OCI-LY1 (cell line): Measurements from ENCODE around the gene HNRNPL.
A peak's percentile ranks its signal among the peaks of the same experiment; 100 is the strongest.

Experiments
- H2AFZ ChIP-seq: fragments of 200-600 bp; sonication (generic), shearing (Covaris generic); 2 replicates; pipeline ENCODE4 v1.6.0; 2014; ENCODE audit warnings: antibody characterized with exemption, mild to moderate bottlenecking, low read length
- H3F3A ChIP-seq: fragments of 200-600 bp; sonication (generic), shearing (Covaris generic); 2 replicates; pipeline ENCODE4 v1.6.0; 2014; ENCODE audit warnings: mild to moderate bottlenecking, antibody characterized with exemption, low read length, moderate library complexity; ENCODE audit not compliant: insufficient read depth
- H3K27ac ChIP-seq: fragments of 200-600 bp; sonication (generic); 2 replicates; pipeline ENCODE4 v1.5.1; 2014; ENCODE audit warnings: low read length, mixed run types, mild to moderate bottlenecking, low read depth; ENCODE audit not compliant: poor library complexity, severe bottlenecking
- H3K27me3 ChIP-seq: fragments of 200-600 bp; sonication (generic); 2 replicates; pipeline ENCODE4 v1.6.0; 2014; ENCODE audit warnings: antibody characterized with exemption, mild to moderate bottlenecking, low read length, moderate library complexity; ENCODE audit not compliant: insufficient read depth
- H3K36me3 ChIP-seq: fragments of 200-600 bp; sonication (generic); 2 replicates; pipeline ENCODE4 v1.6.1; 2014; ENCODE audit warnings: mild to moderate bottlenecking, antibody characterized with exemption, low read length, moderate library complexity, mixed read lengths; ENCODE audit not compliant: insufficient read depth
- H3K4me1 ChIP-seq: fragments of 200-600 bp; sonication (generic); 2 replicates; pipeline ENCODE4 v1.5.1; 2014; ENCODE audit warnings: mild to moderate bottlenecking, low read length, moderate library complexity; ENCODE audit not compliant: insufficient read depth, severe bottlenecking
- H3K4me2 ChIP-seq: fragments of 200-600 bp; sonication (generic), shearing (Covaris generic); 2 replicates; pipeline ENCODE4 v1.6.1; 2014; ENCODE audit warnings: low read length
- H3K4me3 ChIP-seq: fragments of 200-600 bp; sonication (generic); 2 replicates; pipeline ENCODE4 v1.5.1; 2014; ENCODE audit warnings: low read length, low read depth, mild to moderate bottlenecking, mixed read lengths; ENCODE audit not compliant: poor library complexity, severe bottlenecking
- H3K79me2 ChIP-seq: fragments of 200-600 bp; shearing (Covaris generic); 2 replicates; pipeline ENCODE4 v1.6.1; 2016; ENCODE audit warnings: mixed run types, low read length, mixed read lengths; ENCODE audit not compliant: insufficient read depth
- H3K9ac ChIP-seq: fragments of 200-600 bp; sonication (generic), shearing (Covaris generic); 2 replicates; pipeline ENCODE4 v1.6.1; 2014; ENCODE audit warnings: mild to moderate bottlenecking, low read length, mixed read lengths
- H3K9me2 ChIP-seq: fragments of 200-600 bp; sonication (generic), shearing (Covaris generic); 2 replicates; pipeline ENCODE4 v1.6.1; 2014; ENCODE audit warnings: low read depth, mild to moderate bottlenecking, low read length, mixed read lengths
- H3K9me3 ChIP-seq: fragments of 200-600 bp; shearing (Covaris generic); 2 replicates; pipeline ENCODE4 v1.6.1; 2014; ENCODE audit warnings: low read length, mixed read lengths
- H4K20me1 ChIP-seq: fragments of 200-600 bp; sonication (generic), shearing (Covaris generic); 2 replicates; pipeline ENCODE4 v1.6.0; 2016; ENCODE audit warnings: mild to moderate bottlenecking, low read length; ENCODE audit not compliant: insufficient read depth
- EZH2 ChIP-seq: fragments of 200-600 bp; sonication (generic), shearing (Covaris generic); IDR thresholded peaks from 2 replicates; pipeline ENCODE4 v1.8.0; 2017; ENCODE audit warnings: borderline replicate concordance, mixed run types, mild to moderate bottlenecking, antibody characterized with exemption, low read length, moderate library complexity, mixed read lengths
- TF ChIP-seq, protein P1 (sequence below): fragments of 200-600 bp; sonication (generic), shearing (Covaris generic); IDR thresholded peaks from 2 replicates; pipeline ENCODE4 v1.5.1; 2017; ENCODE audit warnings: mild to moderate bottlenecking, antibody characterized with exemption, low read length, moderate library complexity, mixed read lengths

Gene HNRNPL

DNA sequence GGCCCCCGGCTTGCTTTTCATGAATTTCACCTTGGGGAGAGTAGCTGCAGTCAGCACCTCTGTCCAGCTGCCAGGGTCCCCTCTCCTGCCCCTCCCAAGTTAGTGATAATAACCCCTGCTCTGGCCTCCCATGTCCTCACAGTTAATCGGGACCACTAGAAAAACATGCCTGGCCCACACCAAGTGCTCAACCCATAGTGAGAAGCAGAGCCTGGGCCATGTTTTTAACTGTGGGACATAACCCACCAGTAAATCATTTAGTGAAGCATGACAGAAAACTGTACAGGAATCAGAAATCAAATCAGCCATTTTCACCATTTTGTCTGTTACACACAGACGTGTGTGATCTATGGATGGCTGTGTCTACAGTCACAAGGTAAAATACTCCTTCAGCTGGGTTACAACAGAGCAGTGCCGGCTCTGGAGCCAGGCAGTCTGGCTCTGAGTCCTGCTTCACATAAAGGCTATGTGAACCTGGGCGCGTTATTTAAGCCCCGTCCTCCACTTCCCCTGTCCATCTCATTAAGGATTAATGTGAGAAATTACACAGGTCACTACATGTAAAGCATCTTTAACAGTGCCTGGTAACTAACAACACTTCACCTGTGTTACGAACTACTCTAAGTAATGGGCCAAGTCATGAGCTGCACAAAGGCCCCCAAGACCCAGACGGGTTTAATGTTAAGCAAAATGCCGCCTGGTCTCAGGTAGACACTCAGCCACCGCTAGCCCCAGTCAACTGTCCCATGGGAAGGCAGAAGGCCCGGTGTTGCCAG lies 10.6 kb downstream of the HNRNPL start:
- H3K4me2 ChIP-seq, result no peak overlapping the region

DNA sequence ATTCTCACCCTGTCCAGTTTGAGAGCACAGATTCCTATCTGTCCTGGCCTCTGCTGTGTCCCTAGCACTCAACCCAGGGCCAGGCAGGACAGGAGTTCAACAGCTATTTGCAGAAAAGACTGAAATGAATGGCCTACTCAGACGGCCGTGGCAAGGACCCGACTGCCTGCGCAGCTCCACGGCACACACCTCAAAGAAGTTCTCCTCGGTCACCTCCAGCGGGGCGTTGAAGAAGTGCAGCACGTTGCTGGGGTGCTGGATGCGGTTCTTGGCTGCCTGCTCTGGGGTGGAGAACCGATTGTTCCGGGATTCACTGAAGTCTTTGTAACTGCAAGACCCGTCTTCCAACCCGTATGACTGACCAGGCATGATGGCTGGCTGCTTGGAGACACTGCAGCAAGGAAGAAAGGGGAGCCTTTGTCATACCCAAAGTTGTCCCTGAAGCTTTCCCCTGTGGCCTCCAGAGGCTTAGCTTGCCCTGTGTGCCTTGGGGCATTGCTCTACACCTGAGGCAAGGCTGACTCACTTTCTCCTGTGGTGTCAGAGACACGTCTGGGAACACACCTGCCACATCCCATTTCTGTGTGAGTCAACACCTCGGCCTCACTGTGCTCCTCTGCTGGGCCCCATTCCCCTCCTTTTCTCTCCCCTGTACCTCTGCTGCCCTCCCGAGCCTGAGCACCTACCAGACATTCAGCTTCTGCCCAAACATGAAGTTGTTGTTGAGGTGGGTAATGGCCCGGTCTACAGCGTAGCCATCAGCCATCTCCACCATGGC lies 11.4 kb downstream of the HNRNPL start:
- no peak overlapping the region for H2AFZ ChIP-seq
- TF ChIP-seq, protein P1, sequence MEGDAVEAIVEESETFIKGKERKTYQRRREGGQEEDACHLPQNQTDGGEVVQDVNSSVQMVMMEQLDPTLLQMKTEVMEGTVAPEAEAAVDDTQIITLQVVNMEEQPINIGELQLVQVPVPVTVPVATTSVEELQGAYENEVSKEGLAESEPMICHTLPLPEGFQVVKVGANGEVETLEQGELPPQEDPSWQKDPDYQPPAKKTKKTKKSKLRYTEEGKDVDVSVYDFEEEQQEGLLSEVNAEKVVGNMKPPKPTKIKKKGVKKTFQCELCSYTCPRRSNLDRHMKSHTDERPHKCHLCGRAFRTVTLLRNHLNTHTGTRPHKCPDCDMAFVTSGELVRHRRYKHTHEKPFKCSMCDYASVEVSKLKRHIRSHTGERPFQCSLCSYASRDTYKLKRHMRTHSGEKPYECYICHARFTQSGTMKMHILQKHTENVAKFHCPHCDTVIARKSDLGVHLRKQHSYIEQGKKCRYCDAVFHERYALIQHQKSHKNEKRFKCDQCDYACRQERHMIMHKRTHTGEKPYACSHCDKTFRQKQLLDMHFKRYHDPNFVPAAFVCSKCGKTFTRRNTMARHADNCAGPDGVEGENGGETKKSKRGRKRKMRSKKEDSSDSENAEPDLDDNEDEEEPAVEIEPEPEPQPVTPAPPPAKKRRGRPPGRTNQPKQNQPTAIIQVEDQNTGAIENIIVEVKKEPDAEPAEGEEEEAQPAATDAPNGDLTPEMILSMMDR, result no peak
- TF ChIP-seq EZH2, result no peak
- H3K36me3 ChIP-seq, result peaks cover 83% of the 10 kb centered on the region
- no peak overlapping the region for H3K9ac ChIP-seq
- H3K4me2 ChIP-seq, result no peak overlapping the region
- H3K79me2 ChIP-seq, result no peaks in the 10 kb centered on the region
- no peaks in the 10 kb centered on the region for H3K9me3 ChIP-seq
- peaks cover 17% of the 10 kb centered on the region for H3F3A ChIP-seq
- peaks cover 7% of the 10 kb centered on the region for H3K4me1 ChIP-seq
- H3K27ac ChIP-seq, result peak overlapping the region; percentile 8
- peaks cover 3% of the 10 kb centered on the region; the same call in 1 of the 2 replicates for H4K20me1 ChIP-seq
- no peak overlapping the region for H3K4me3 ChIP-seq
- no peaks in the 10 kb centered on the region for H3K27me3 ChIP-seq
- H3K9me2 ChIP-seq, result no peaks in the 10 kb centered on the region

More for the DNA sequence above, 10.6 kb downstream of the HNRNPL start:
- H3K36me3 ChIP-seq, result peaks cover 90% of the 10 kb centered on the region
- H3F3A ChIP-seq, result peaks cover 17% of the 10 kb centered on the region
- no peaks in the 10 kb centered on the region for H3K79me2 ChIP-seq
- H3K4me3 ChIP-seq, result no peak overlapping the region
- no peak overlapping the region for H2AFZ ChIP-seq
- no peak overlapping the region for H3K27ac ChIP-seq
- peaks cover 7% of the 10 kb centered on the region for H3K4me1 ChIP-seq
- TF ChIP-seq, protein P1, result no peak
- no peak for TF ChIP-seq EZH2
- no peaks in the 10 kb centered on the region for H3K27me3 ChIP-seq
- H4K20me1 ChIP-seq, result peaks cover 3% of the 10 kb centered on the region; the same call in 1 of the 2 replicates
- no peak overlapping the region for H3K9ac ChIP-seq
- H3K9me3 ChIP-seq, result no peaks in the 10 kb centered on the region
- no peaks in the 10 kb centered on the region for H3K9me2 ChIP-seq

DNA sequence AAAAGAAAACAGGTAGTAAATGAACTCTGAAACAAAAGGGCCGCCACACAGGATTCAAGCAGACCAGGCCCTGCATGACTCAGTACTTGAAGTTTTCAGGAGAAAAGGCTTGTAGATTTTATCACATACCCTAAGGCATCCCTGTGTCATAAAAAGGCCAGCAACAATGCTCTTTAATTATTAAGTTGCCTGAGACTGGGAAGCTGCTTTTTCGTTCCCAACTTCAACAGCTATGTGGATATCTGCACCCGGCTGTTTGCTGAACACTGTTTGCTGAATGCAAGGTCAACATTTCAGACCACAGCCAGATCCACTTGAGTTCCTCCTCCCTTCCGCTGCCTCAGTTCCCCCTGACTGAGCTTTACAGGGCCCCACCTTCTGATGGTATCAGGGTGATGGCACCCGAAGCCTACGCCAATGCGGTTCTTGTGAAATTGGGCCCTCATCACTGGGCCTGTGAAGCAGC lies 12.1 kb downstream of the HNRNPL start:
- H3K4me3 ChIP-seq, result no peak overlapping the region
- no peaks in the 10 kb centered on the region for H3K9me3 ChIP-seq
- peak overlapping the region; percentile 8 for H3K27ac ChIP-seq
- H3K9ac ChIP-seq, result no peak overlapping the region
- peaks cover 17% of the 10 kb centered on the region for H3F3A ChIP-seq
- no peaks in the 10 kb centered on the region for H3K9me2 ChIP-seq
- TF ChIP-seq, protein P1, result no peak
- TF ChIP-seq EZH2, result no peak
- no peaks in the 10 kb centered on the region for H3K79me2 ChIP-seq
- H4K20me1 ChIP-seq, result peaks cover 3% of the 10 kb centered on the region; the same call in 1 of the 2 replicates
- H3K36me3 ChIP-seq, result peaks cover 75% of the 10 kb centered on the region
- H3K4me1 ChIP-seq, result peaks cover 7% of the 10 kb centered on the region
- no peak overlapping the region for H2AFZ ChIP-seq
- H3K4me2 ChIP-seq, result no peak overlapping the region
- H3K27me3 ChIP-seq, result no peaks in the 10 kb centered on the region
